Adrenal gland (tissue), 12 donors: ENCODE data around the gene ST6GALNAC4. TPM values are rescaled to one million over a fixed set of nuclear protein-coding genes. Genes with fewer than 3 reads are reported as not detected.

ENCODE experiments used
- DNase-seq, 7 donors: peaks; one replicate each; pipeline ENCODE4 v3.0.0-alpha.2; 2019 to 2020
- H3K27ac ChIP-seq, 5 donors: fragments of 200-600 bp; sonication (generic) in 4 of 5; 1 replicate in 3 of 5; 2 replicates in 2 of 5; pipeline versions ENCODE4 v1.5.1 to v1.8.0; 2016 to 2020; ENCODE audit warnings: mild to moderate bottlenecking in 1 of 5
- H3K27me3 ChIP-seq: fragments of 200-600 bp; 2 replicates; pipeline ENCODE4 v1.8.0; 2021
- H3K36me3 ChIP-seq, 2 donors: fragments of 200-600 bp; replicated peaks in 1 of 2; 1 replicate in 1 of 2; 2 replicates in 1 of 2; pipeline versions ENCODE4 v1.5.1 to v1.8.0; 2018 to 2022
- H3K4me1 ChIP-seq, 2 donors: fragments of 200-600 bp; replicated peaks in 1 of 2; 1 replicate in 1 of 2; 2 replicates in 1 of 2; pipeline versions ENCODE4 v1.5.1 to v1.8.0; 2018 to 2021
- H3K4me3 ChIP-seq, 4 donors: fragments of 200-600 bp; sonication (generic) in 3 of 4; one replicate each; pipeline ENCODE4 v1.5.1; 2016 to 2018
- H3K9me3 ChIP-seq, 3 donors: fragments of 200-600 bp; sonication (generic) in 1 of 3; replicated peaks in 1 of 3; 1 replicate in 2 of 3; 2 replicates in 1 of 3; pipeline versions ENCODE4 v1.5.1 to v1.8.0; 2016 to 2021
- CTCF ChIP-seq, 6 experiments: fragments of 450-650 bp in 4 of 6; fragments of 200-600 bp in 2 of 6; sonication (generic) in 1 of 6; IDR thresholded peaks; 1 replicate in 5 of 6; 2 replicates in 1 of 6; pipeline versions ENCODE4 v1.5.1 to v1.8.0; 2016 to 2021; ENCODE audit warnings: antibody characterized with exemption in 6 of 6, mild to moderate bottlenecking in 2 of 6, moderate library complexity in 1 of 6
- POLR2A ChIP-seq, 2 donors: fragments of 450-650 bp; IDR thresholded peaks; one replicate each; pipeline ENCODE4 v1.6.1; 2017; ENCODE audit warnings: antibody characterized with exemption in 2 of 2, mild to moderate bottlenecking in 2 of 2, moderate library complexity in 1 of 2
- WGBS, 4 donors: extraction: QIAGEN DNeasy Blood & Tissue Kit in 2 of 4; methylation state at CpG; one replicate each; pipeline versions ENCODE4 v1.1.5 to v1.1.7; 2013 to 2017; 5-methylcytosine and 5-hydroxymethylcytosine counted together
- intact Hi-C, 2 donors: fragments of 100-400 bp; cut with DNase I; formaldehyde crosslinking; loops; one replicate each; pipeline versions ENCODE4 v1.14.1 to v1.15.0; 2022 to 2023
- polyA plus RNA-seq, 3 donors: library from polyadenylated mRNA; stranded (reverse); fragments of 200-250 nt in 2 of 3; fragments of 350-450 nt in 1 of 3; fragmentation: Illumina TruSeq in 1 of 3; extraction: RNeasy Lipid Tissue Mini Kit (QIAGEN cat#74804) in 1 of 3; gene quantifications; one replicate each; pipeline ENCODE4 v1.2.3, GENCODE V29; 2013 to 2014
- total RNA-seq, 9 donors: library from RNA; depleted of rRNA in 4 of 9; stranded (reverse); fragments of >200 nt in 4 of 9; fragments of 120-200 nt in 1 of 9; fragmentation: NEBNext Ultra II Directional in 1 of 9; extraction: Animal tissue kit (Norgen Biotek cat#: 25700) in 1 of 9; gene quantifications; one replicate each; pipeline versions ENCODE4 v1.1.0 to v1.2.4, GENCODE V29; 2013 to 2023
- donor health status: healthy with polysubstance abuse.
- donor health status: Bipolar disorder and iron deficiency.
- donor health status: DM: yes; HTN: yes; CAD: no.
- donor health status: DM: no; HTN: no; CAD: no.
- donor health status: DM: no; HTN: no; CAD: no.
- donor health status: DM: yes; HTN: yes; CAD: no.

The ST6GALNAC4 gene
- total and polyA plus RNA-seq, 12 donors: 5.3 to 65.7 (median 14.7) TPM

DNA sequence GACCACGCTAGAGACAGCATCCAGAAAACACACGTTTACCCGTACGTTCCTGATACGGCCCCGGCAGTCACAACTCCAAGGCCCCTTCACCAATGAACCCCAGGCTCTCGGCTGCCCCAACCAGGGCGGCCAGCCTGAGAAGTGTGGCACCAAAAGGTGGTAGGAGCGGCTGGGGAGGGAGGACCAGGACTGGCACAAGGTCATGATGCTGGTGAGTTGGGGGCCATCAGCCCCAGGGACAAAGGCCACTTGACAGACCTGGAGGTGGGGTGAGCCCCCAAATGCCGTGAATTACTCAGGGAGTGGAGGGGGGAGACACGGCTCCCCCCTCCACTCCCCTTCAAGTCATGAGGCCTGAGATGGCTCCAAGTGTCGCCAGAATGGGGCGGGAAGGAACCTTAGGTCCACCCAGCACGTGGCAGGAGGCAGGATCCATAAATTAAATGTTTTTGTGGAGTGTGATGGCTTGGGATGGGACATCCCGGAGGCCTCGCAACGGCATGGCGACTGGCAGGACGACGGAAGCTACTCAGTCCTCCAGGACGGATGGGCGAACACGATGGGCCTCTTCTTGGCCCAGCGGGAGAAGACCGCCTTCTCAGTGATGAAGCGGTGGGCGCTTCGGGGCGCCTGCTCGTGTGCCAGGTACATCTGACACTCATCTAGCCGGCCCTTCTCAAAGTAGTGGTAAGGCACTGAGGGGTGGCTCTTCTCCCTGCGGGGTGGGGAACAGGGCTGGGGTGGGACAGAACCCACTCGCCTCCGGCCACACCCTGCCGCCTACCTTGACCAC, 8.8 kb downstream of the ST6GALNAC4 start:
- Histone ChIP-seq H3K27me3 (no peaks in the 10 kb centered on the region), H3K4me1 (peaks cover 13 to 43% of the 10 kb centered on the region in 2 donors), H3K9me3 (no peaks in the 10 kb centered on the region), H3K4me3 (no peak overlapping the region), H3K36me3 (peaks cover 0 to 40% of the 10 kb centered on the region in 2 donors), H3K27ac (no peak overlapping the region)
- TF ChIP-seq POLR2A (IDR thresholded peaks at IDR 0.05) (no peak), CTCF (IDR thresholded peaks at IDR 0.05) (no peak)
- DNase-seq: no peak
- intact Hi-C loops: loop anchor here in 1 of 2 donors (5.0 kb wide), 1 partner anchor 36 kb away; no protein-coding TSS in a partner anchor
- WGBS, 4 donors: 86 to 95% (median 88%) methylated on average over 27 to 35 of the region's 35 CpGs

GRCh38 chr9:127905788-127906191, 11.1 kb downstream of the ST6GALNAC4 start:
- DNase-seq: no peak
- Histone ChIP-seq H3K4me3 (no peak overlapping the region), H3K27ac (peak overlapping the region in 3 of 5 donors; percentile 26 to 88 (median 73)), H3K9me3 (no peaks in the 10 kb centered on the region), H3K27me3 (no peaks in the 10 kb centered on the region), H3K36me3 (peaks cover 0 to 20% of the 10 kb centered on the region in 2 donors), H3K4me1 (peaks cover 13 to 44% of the 10 kb centered on the region in 2 donors)
- intact Hi-C loops: loop anchor here in 1 of 2 donors (5.0 kb wide), 1 partner anchor 33 kb away; no protein-coding TSS in a partner anchor
- 80 to 89% (median 85%) methylated on average over 12 of the region's 12 CpGs for WGBS, 4 donors
- no peak for TF ChIP-seq CTCF (IDR thresholded peaks at IDR 0.05)
- TF ChIP-seq POLR2A (IDR thresholded peaks at IDR 0.05): no peak

GRCh38 chr9:127905004-127905728, 11.7 kb downstream of the ST6GALNAC4 start:
- H3K36me3 ChIP-seq: peaks cover 0 to 16% of the 10 kb centered on the region in 2 donors
- TF ChIP-seq CTCF (IDR thresholded peaks at IDR 0.05) (no peak), POLR2A (IDR thresholded peaks at IDR 0.05) (no peak)
- H3K27me3 ChIP-seq: no peaks in the 10 kb centered on the region
- peaks cover 13 to 44% of the 10 kb centered on the region in 2 donors for H3K4me1 ChIP-seq
- WGBS, 4 donors: 58 to 68% (median 65%) methylated on average over 2 to 5 of the region's 5 CpGs
- no peaks in the 10 kb centered on the region for H3K9me3 ChIP-seq
- no peak for DNase-seq
- intact Hi-C loops: loop anchor here in 1 of 2 donors (5.0 kb wide), 1 partner anchor 33 kb away; no protein-coding TSS in a partner anchor
- H3K27ac ChIP-seq: peak overlapping the region; percentile 5 to 88 (median 26)
- no peak overlapping the region for H3K4me3 ChIP-seq

- H3K4me1 ChIP-seq: peaks cover 13 to 50% of the 10 kb centered on the region in 2 donors
- 49 to 57% (median 52%) methylated on average over 5 to 12 of the region's 12 CpGs for WGBS, 4 donors
- TF ChIP-seq CTCF (IDR thresholded peaks at IDR 0.05): no peak
- no peak for TF ChIP-seq POLR2A (IDR thresholded peaks at IDR 0.05)
- H3K36me3 ChIP-seq: peaks cover 0 to 10% of the 10 kb centered on the region in 2 donors
- peak overlapping the region in 4 of 5 donors; percentile 14 to 88 (median 50) for H3K27ac ChIP-seq
- H3K9me3 ChIP-seq: no peaks in the 10 kb centered on the region
- intact Hi-C loops: loop anchor here in 1 of 2 donors (5.0 kb wide), 1 partner anchor 32 kb away; no protein-coding TSS in a partner anchor
- DNase-seq: peak in 1 of 7 donors; percentile 47
- no peak overlapping the region for H3K4me3 ChIP-seq
- no peaks in the 10 kb centered on the region for H3K27me3 ChIP-seq
Observed at GRCh38 chr9:127904561-127905003, 12.3 kb downstream of the ST6GALNAC4 start.
